ENCODE data around the gene C20orf204.
A peak's percentile ranks its signal among the peaks of the same experiment; 100 is the strongest.

C20orf204 gene

GRCh38 chr20:64076061-64076997, 40.3 kb downstream of the C20orf204 start:
- no peak for DNase-seq (ENCODE audit: low read depth in 1 of 2, low spot score in 1 of 2)
- TF ChIP-seq JUND (IDR thresholded peaks at IDR 0.05; ENCODE audit: low read depth): no peak
- in situ Hi-C loops (cut with HindIII; ENCODE audit: low pct_unique_long_range_greater_than_20kb, low sequenced_read_pairs): no loop called here

DNA sequence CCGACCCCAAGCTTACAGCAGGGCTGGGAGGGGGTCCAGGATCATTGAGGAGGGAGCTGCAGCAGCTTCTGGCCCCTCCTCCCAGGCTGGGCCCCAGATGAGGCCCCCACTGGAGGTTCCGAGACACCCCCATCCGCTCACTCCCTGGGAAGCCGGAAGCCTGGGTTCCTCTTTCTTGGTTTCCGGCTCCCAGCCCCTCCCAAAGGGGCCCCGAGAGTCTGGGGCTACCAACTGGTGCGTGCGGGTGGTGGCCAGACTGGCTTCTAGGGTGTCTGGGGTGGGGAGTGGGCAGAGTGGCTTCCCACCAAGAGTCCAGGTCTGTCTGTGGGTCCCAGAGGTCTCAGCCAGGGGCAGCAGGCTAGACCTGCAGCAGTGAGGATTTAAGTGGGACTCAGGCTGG, 41.1 kb downstream of the C20orf204 start:
- DNase-seq (ENCODE audit: low read depth in 1 of 2, low spot score in 1 of 2): no peak
- no peak for TF ChIP-seq JUND (IDR thresholded peaks at IDR 0.05; ENCODE audit: low read depth)
- in situ Hi-C loops (cut with HindIII; ENCODE audit: low pct_unique_long_range_greater_than_20kb, low sequenced_read_pairs): no loop called here

DNA sequence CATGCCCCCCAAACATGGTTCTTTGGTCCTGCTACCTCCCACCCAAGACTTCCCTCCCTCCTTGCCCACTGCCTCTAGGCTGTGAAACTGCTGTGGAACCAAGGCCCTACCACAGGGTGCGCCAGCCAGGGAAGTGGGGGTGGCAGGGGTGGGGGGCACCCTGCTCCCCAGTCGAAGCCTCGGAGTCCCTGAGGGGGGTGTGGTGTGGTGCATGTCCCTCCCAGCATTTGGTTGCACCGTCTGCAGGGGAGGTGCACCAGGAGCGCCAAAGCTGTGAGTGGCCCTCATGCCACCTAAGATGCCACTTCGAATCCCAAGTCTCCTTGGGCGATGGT, 41.5 kb downstream of the C20orf204 start:
- in situ Hi-C loops (cut with HindIII; ENCODE audit: low pct_unique_long_range_greater_than_20kb, low sequenced_read_pairs): no loop called here
- DNase-seq (ENCODE audit: low read depth in 1 of 2, low spot score in 1 of 2): no peak
- no peak for TF ChIP-seq JUND (IDR thresholded peaks at IDR 0.05; ENCODE audit: low read depth)

GRCh38 chr20:64077876-64078551, 42.0 kb downstream of the C20orf204 start:
- TF ChIP-seq JUND (IDR thresholded peaks at IDR 0.05; ENCODE audit: low read depth): no peak
- in situ Hi-C loops (cut with HindIII; ENCODE audit: low pct_unique_long_range_greater_than_20kb, low sequenced_read_pairs): no loop called here
- DNase-seq (ENCODE audit: low read depth in 1 of 2, low spot score in 1 of 2): no peak

DNA sequence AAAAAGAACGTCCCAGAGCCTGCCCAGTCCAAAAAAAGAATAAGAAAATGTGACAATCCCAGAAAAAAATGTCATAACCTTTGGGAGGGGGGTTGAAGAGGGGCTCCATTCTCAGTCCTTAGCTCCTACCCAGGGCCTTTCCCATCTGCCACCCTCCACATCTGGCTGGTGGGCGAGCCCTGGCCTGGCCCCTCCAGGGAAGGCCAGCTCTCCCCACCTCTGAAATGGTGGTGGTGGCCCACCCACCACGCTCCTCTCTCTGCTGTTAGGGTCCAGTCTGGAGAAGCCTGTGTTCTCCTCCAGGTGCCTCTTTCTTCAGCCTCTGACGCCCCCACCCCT, 42.9 kb downstream of the C20orf204 start:
- no peak for TF ChIP-seq JUND (IDR thresholded peaks at IDR 0.05; ENCODE audit: low read depth)
- DNase-seq (ENCODE audit: low read depth in 1 of 2, low spot score in 1 of 2): no peak
- in situ Hi-C loops (cut with HindIII; ENCODE audit: low pct_unique_long_range_greater_than_20kb, low sequenced_read_pairs): no loop called here

DNA sequence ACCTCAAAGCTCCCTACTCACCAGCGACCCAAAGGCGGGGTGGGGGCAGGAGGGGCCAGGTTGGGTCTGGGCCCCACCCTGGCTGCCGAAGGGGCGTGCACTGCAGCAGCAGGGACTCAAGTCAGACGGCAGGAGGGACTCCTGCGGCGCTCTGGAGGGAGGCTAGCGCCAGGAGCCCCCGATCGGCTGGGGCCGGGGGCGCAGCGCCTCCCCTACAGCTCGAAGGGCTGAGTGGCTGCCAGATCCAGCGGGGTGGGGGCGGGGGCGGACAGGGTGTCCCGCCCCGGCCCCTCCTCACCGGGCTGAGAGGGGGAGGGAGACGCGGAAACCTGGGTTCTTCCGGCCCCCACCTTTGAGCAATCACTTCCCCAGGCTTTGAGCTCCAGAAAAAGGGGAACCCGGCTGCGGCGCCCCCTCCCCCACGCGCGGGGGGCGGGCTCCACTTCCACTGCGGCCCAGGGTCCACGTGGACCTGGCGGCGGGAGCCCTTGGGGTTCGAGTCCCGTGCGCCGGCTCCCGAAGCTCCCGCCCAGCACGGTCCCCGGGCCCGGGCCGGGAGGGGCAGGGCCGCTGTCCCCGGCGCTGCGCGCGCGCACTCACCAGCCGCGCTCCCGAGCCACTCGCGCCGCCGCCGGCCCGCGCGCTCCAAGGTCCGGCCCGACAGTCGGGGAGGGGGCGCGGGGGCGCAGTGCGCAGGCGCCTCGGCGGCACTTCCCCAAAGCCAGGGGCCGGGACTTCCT, 43.5 kb downstream of the C20orf204 start, which contains the start of gene RGS19:
RGS19 (minus strand) TSS at position 246 of the 740 bp plus-strand sequence. CDS start 2,632 bp downstream, outside the sequence.
- no peak for TF ChIP-seq JUND (IDR thresholded peaks at IDR 0.05; ENCODE audit: low read depth)
- peak; percentile 72 to 86 for DNase-seq (ENCODE audit: low read depth in 1 of 2, low spot score in 1 of 2)
- in situ Hi-C loops (cut with HindIII; ENCODE audit: low pct_unique_long_range_greater_than_20kb, low sequenced_read_pairs): no loop called here

DNA sequence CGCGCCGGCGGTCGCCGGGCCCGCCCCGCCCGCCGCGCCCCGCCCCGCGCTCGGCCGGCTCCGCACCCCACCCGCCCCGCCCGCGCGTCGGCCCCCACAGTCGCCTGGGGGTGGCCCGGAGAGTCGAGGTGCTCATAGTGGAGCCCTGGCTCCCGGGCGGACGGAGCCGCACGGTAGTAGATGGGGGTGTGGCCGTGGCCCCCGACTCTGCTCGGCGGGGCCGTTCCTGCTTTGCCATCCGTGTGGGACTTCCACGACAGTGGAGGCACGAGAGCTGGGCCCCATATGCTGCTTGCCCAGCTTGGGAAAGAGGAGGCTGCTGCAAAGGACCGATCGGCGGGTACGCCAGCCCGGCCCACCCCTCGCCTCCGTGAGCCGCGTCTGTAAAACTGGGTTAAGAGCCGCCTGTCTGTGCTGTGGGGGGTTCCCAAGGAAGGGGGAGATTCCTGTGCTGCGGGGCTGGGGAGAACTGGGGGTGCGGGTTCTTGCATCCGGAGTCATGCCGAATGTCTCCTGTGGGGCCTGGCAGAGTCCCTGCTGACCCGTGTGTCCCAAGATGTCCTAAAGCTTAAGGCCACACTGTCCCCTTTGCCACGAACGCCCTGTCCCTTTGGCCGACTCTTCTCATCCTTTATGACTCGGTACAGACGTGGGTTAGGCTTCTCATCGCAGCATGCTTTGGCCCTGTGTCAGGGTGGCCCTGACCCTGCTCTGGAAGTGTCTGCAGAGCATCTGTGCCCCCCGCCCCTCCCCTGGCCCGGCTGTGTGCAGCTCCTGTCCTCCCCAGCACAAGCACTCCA, 44.2 kb downstream of the C20orf204 start, which contains the start of gene OPRL1:
OPRL1 (plus strand) TSS at position 70 of the 800 bp plus-strand sequence. CDS start 12,639 bp downstream, outside the sequence.
- no peak for TF ChIP-seq JUND (IDR thresholded peaks at IDR 0.05; ENCODE audit: low read depth)
- in situ Hi-C loops (cut with HindIII; ENCODE audit: low pct_unique_long_range_greater_than_20kb, low sequenced_read_pairs): no loop called here
- DNase-seq (ENCODE audit: low read depth in 1 of 2, low spot score in 1 of 2): no peak

GRCh38 chr20:64080813-64081623, 45.0 kb downstream of the C20orf204 start:
- TF ChIP-seq JUND (IDR thresholded peaks at IDR 0.05; ENCODE audit: low read depth): no peak
- no peak for DNase-seq (ENCODE audit: low read depth in 1 of 2, low spot score in 1 of 2)
- in situ Hi-C loops (cut with HindIII; ENCODE audit: low pct_unique_long_range_greater_than_20kb, low sequenced_read_pairs): no loop called here

DNA sequence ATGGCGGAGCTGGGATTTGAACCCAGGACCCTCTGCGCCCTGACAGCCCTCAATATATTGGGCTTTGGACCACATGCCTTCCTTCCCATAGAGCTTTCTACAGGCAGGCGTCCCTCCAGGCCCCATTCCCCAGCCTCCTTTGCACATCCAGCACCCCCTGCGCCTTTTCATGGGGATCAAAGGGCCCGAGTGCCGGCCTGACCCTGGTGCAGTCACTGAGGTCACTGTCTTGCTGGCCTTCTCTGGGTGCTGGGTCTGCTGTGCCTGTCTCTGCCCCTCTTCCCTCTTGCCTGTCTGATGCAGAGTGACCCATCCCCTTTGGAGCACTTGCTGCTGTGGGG, 45.6 kb downstream of the C20orf204 start:
- in situ Hi-C loops (cut with HindIII; ENCODE audit: low pct_unique_long_range_greater_than_20kb, low sequenced_read_pairs): no loop called here
- TF ChIP-seq JUND (IDR thresholded peaks at IDR 0.05; ENCODE audit: low read depth): no peak
- no peak for DNase-seq (ENCODE audit: low read depth in 1 of 2, low spot score in 1 of 2)

GRCh38 chr20:64082126-64082731, 46.2 kb downstream of the C20orf204 start:
- in situ Hi-C loops (cut with HindIII; ENCODE audit: low pct_unique_long_range_greater_than_20kb, low sequenced_read_pairs): no loop called here
- TF ChIP-seq JUND (IDR thresholded peaks at IDR 0.05; ENCODE audit: low read depth): no peak
- DNase-seq (ENCODE audit: low read depth in 1 of 2, low spot score in 1 of 2): no peak

DNA sequence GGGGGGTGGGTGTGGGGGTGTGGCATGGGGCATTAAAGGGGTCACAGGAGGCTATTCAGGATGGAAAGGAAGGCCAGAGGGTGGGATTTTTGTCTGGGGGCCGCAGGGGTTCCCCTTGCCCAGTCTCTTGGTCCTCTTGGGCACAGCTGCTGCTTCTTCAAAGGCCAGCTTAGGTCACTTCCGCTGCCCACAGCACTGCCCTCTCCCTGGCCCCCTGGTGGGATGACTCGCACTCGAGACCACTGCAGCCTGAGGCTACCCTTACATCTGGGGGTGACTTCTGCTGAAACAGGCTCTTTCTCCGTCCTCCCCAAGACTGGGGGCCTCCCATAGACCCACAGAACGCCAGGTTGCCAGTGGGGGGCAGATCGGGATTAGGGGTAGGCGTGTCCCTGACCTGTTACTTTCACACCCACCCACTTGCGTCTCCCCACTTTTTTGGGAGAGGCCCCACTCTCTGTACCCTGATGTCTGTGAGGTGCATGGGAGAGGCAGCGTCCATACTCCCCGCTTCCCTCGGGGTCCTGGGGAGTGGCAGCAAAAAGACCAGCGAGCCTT, 46.9 kb downstream of the C20orf204 start:
- DNase-seq (ENCODE audit: low read depth in 1 of 2, low spot score in 1 of 2): no peak
- TF ChIP-seq JUND (IDR thresholded peaks at IDR 0.05; ENCODE audit: low read depth): no peak
- in situ Hi-C loops (cut with HindIII; ENCODE audit: low pct_unique_long_range_greater_than_20kb, low sequenced_read_pairs): no loop called here

All from T47D (cell line).